Vagina (tissue), 2 donors: ENCODE measurements around the gene EARS2. TPM values are rescaled to one million over a fixed set of nuclear protein-coding genes. Genes with fewer than 3 reads are reported as not detected.

Experiments used
- DNase-seq, 2 donors: peaks; one replicate each; pipeline ENCODE4 v3.0.0-alpha.2; 2017; ENCODE audit errors: extremely low spot score in 2 of 2
- H3K27ac ChIP-seq: fragments of 200-600 bp; sonication (generic); one replicate; pipeline ENCODE4 v1.5.1; 2019
- H3K27me3 ChIP-seq: fragments of 200-600 bp; sonication (generic); one replicate; pipeline ENCODE4 v1.5.1; 2019
- H3K36me3 ChIP-seq, 2 donors: fragments of 200-600 bp; sonication (generic); one replicate each; pipeline ENCODE4 v1.5.1; 2017 to 2019
- H3K4me1 ChIP-seq: fragments of 200-600 bp; sonication (generic); one replicate; pipeline ENCODE4 v1.5.1; 2019
- H3K4me3 ChIP-seq, 2 donors: fragments of 200-600 bp; sonication (generic); 1 replicate in 1 of 2; 2 replicates in 1 of 2; pipeline ENCODE4 v1.5.1; 2016 to 2019
- H3K9me3 ChIP-seq: fragments of 200-600 bp; sonication (generic); one replicate; pipeline ENCODE4 v1.5.1; 2019
- POLR2A ChIP-seq, 2 donors: fragments of 450-650 bp; IDR thresholded peaks; one replicate each; pipeline ENCODE4 v1.6.1; 2017; ENCODE audit warnings: antibody characterized with exemption in 2 of 2, mild to moderate bottlenecking in 2 of 2, moderate library complexity in 2 of 2
- POLR2AphosphoS5 ChIP-seq, 2 donors: sonication (generic); formaldehyde crosslinking; IDR thresholded peaks; one replicate each; pipeline ENCODE4 v1.9.0; 2017; ENCODE audit warnings: antibody characterized with exemption in 2 of 2, mild to moderate bottlenecking in 2 of 2, low read depth in 1 of 2; ENCODE audit not compliant: insufficient read depth in 1 of 2
- intact Hi-C: fragments of 100-400 bp; cut with DNase I; formaldehyde crosslinking; loops from one replicate; pipeline ENCODE4 v1.15.1; 2023
- total RNA-seq: library from RNA; depleted of rRNA; stranded (reverse); fragments of >200 nt; gene quantifications from one replicate; pipeline ENCODE4 v1.2.3, GENCODE V29; 2016
- TF ChIP-seq, protein P1 (sequence below), 3 experiments: fragments of 450-650 bp in 2 of 3; fragments of 200-600 bp in 1 of 3; sonication (generic) in 1 of 3; IDR thresholded peaks; one replicate each; pipeline ENCODE4 v1.5.1; 2017 to 2019; ENCODE audit warnings: antibody characterized with exemption in 3 of 3, mild to moderate bottlenecking in 2 of 3, moderate library complexity in 2 of 3

Gene EARS2
- total RNA-seq, 1 donor from 2014 or later = 46.7 TPM

DNA sequence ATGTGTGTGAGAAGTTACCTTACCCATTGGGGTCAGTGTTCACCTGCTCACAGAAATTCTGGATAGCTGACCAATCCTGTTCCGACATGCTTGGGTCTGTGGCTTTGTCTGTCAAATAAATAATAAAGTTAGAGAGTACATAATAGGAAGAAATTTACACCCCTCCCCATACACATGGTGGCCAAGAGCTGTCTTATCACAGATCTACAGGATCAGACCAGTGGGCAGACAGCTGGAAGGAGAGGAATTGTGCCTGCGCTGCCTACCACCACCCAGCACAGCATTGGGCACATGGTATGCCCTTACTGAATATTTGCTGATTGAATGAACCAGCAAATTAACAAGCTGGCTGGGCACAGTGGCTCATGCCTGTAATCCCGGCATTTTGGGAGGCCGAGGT lies 61.5 kb downstream of the EARS2 start:
- Histone ChIP-seq H3K27me3 (no peaks in the 10 kb centered on the region), H3K4me1 (peaks cover 65% of the 10 kb centered on the region), H3K36me3 (peaks cover 0 to 33% of the 10 kb centered on the region in 2 donors), H3K9me3 (no peaks in the 10 kb centered on the region), H3K27ac (peak overlapping the region; percentile 81), H3K4me3 (no peak overlapping the region)
- intact Hi-C loops = no loop called here
- no peak for DNase-seq
- TF ChIP-seq, protein P1, sequence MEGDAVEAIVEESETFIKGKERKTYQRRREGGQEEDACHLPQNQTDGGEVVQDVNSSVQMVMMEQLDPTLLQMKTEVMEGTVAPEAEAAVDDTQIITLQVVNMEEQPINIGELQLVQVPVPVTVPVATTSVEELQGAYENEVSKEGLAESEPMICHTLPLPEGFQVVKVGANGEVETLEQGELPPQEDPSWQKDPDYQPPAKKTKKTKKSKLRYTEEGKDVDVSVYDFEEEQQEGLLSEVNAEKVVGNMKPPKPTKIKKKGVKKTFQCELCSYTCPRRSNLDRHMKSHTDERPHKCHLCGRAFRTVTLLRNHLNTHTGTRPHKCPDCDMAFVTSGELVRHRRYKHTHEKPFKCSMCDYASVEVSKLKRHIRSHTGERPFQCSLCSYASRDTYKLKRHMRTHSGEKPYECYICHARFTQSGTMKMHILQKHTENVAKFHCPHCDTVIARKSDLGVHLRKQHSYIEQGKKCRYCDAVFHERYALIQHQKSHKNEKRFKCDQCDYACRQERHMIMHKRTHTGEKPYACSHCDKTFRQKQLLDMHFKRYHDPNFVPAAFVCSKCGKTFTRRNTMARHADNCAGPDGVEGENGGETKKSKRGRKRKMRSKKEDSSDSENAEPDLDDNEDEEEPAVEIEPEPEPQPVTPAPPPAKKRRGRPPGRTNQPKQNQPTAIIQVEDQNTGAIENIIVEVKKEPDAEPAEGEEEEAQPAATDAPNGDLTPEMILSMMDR (IDR thresholded peaks at IDR 0.05) = no peak
- no peak for TF ChIP-seq POLR2A (IDR thresholded peaks at IDR 0.05)
- TF ChIP-seq POLR2AphosphoS5 (IDR thresholded peaks at IDR 0.05; ENCODE audit: insufficient read depth in 1 of 2, low read depth in 1 of 2) = no peak

DNA sequence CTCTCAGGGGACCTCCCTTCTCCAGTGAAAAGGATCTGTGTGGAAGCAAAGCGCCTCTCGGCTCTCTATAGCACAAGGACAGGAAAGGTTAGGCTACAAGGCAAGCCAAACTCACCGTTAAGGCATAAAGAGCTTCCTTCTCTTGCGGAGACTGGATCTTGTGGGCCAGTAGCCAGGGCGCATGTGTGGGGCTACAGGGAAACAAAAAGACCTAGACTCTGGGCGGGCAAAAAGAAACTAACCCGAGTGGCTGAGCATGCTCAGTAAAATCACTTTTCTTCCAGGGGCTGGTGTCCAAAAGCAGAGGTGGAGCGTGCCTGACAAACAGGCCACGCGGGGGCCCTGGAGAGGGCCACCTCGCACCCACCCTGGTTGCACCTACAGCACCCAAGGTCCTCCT lies 63.0 kb downstream of the EARS2 start:
- Histone ChIP-seq H3K27ac (no peak overlapping the region), H3K9me3 (no peaks in the 10 kb centered on the region), H3K36me3 (peaks cover 0 to 48% of the 10 kb centered on the region in 2 donors), H3K4me1 (peaks cover 51% of the 10 kb centered on the region), H3K27me3 (no peaks in the 10 kb centered on the region), H3K4me3 (no peak overlapping the region)
- intact Hi-C loops = no loop called here
- DNase-seq = no peak
- TF ChIP-seq POLR2A (IDR thresholded peaks at IDR 0.05) (no peak), POLR2AphosphoS5 (IDR thresholded peaks at IDR 0.05; ENCODE audit: insufficient read depth in 1 of 2, low read depth in 1 of 2) (no peak)
- TF ChIP-seq, protein P1 (IDR thresholded peaks at IDR 0.05) = no peak

DNA sequence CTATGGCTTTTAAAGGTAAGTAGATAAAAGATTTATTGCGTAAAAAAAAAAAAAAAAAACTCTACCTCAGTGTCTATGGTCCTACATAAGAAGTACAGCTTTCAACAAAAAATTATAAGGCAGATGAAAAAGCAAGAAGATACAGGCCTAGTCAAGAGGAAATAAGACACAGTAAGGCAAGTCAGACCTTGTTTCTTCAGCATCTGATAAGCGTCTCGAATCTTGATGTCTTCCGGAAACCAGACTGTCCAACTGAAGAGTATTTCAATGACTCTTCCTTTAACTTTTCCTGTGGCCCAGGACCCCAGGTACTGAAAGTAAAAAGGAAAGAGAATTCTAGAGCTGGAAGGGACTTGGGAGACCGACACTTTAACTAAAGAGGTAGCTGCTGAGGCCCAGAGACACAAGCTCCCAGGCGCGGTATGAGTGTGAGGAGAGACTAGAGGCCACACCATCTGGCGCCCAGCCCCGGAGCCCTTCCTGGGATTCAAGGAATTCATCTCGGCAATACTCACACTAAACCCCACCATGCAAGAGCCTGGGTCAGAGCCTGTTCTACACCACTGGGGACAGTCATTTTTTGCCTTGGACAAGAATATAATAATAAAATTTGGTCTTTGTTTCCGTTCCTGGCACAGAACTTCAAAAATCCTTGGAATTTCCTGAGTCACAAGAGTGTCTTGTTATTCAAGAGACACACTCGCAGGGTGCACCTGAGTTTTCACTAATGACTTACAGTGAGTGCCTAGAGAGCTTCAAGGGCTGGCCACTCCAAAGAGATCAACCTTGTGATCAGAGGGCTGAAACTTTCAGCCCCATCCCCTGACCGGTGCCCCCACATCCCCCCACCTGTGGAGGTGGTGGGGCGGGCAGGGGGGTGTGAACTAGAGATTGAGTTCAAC lies 65.4 kb downstream of the EARS2 start:
- H3K4me3 ChIP-seq = no peak overlapping the region
- DNase-seq = no peak
- no peaks in the 10 kb centered on the region for H3K27me3 ChIP-seq
- no peaks in the 10 kb centered on the region for H3K9me3 ChIP-seq
- H3K27ac ChIP-seq = no peak overlapping the region
- TF ChIP-seq POLR2AphosphoS5 (IDR thresholded peaks at IDR 0.05; ENCODE audit: insufficient read depth in 1 of 2, low read depth in 1 of 2) (no peak), POLR2A (IDR thresholded peaks at IDR 0.05) (no peak)
- TF ChIP-seq, protein P1 (IDR thresholded peaks at IDR 0.05) = no peak
- peaks cover 27% of the 10 kb centered on the region for H3K4me1 ChIP-seq
- intact Hi-C loops = no loop called here
- H3K36me3 ChIP-seq = peaks cover 0 to 72% of the 10 kb centered on the region in 2 donors

DNA sequence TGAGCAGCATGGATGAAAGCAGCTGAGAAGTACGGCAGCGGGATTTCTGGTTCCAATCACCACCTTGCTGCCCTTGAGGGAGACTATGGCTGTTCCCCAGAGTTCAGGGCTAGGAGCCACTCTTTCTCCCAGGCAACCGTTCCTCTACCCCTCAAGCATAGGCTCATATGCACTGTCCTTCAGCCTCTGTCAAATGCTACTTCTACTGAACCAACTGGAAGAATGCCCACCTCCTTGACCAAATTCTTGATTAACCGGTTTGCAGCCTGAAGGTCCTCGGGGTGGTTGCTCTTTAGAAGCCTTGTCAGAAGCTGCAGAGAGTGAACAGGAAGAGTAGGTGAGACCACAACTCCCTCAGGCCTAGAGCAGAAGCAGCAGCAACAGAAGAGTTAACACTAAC lies 70.7 kb downstream of the EARS2 start:
- H3K9me3 ChIP-seq = no peaks in the 10 kb centered on the region
- no peaks in the 10 kb centered on the region for H3K27me3 ChIP-seq
- intact Hi-C loops = no loop called here
- TF ChIP-seq POLR2A (IDR thresholded peaks at IDR 0.05) (no peak), POLR2AphosphoS5 (IDR thresholded peaks at IDR 0.05; ENCODE audit: insufficient read depth in 1 of 2, low read depth in 1 of 2) (no peak)
- TF ChIP-seq, protein P1 (IDR thresholded peaks at IDR 0.05) = no peak
- H3K4me3 ChIP-seq = no peak overlapping the region
- DNase-seq = no peak
- peaks cover 0 to 93% of the 10 kb centered on the region in 2 donors for H3K36me3 ChIP-seq
- no peaks in the 10 kb centered on the region for H3K4me1 ChIP-seq
- no peak overlapping the region for H3K27ac ChIP-seq

DNA sequence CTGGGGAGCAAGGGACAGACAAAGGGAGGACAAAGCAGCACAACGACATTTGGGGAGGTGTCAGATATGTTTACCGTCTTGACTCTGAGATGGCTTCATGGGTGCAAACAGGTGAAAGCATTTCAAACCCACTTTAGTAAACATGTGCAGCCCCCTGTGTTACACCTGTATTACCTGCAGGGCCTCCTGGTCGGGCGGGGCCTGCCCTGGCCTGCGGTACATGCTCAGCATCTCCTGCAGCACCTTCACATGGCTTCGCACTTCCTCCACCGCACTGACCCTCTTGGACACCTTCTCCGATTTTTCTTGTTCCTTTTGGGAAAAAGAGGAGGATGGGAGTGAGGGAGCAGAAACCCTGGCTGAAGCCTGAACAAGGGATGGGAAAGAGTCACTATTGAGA lies 71.3 kb downstream of the EARS2 start:
- DNase-seq = no peak
- Histone ChIP-seq H3K36me3 (peaks cover 0 to 97% of the 10 kb centered on the region in 2 donors), H3K27ac (no peak overlapping the region), H3K4me3 (no peak overlapping the region), H3K4me1 (no peaks in the 10 kb centered on the region), H3K9me3 (no peaks in the 10 kb centered on the region), H3K27me3 (no peaks in the 10 kb centered on the region)
- intact Hi-C loops = no loop called here
- no peak for TF ChIP-seq POLR2A (IDR thresholded peaks at IDR 0.05)
- TF ChIP-seq POLR2AphosphoS5 (IDR thresholded peaks at IDR 0.05; ENCODE audit: insufficient read depth in 1 of 2, low read depth in 1 of 2) = no peak
- TF ChIP-seq, protein P1 (IDR thresholded peaks at IDR 0.05) = no peak
